HG02884 (cell line): Measurements from ENCODE around the gene TFDP1.
"Not testable (repeated sequence)": the region's sequence is repeated elsewhere in the genome, so short reads cannot be mapped to it uniquely, and the experiment has no call there.

Source experiments
- ATAC-seq: cut with Tn5 transposase; IDR thresholded peaks from one replicate; pipeline ENCODE4 v1.9.1; 2021; ENCODE audit warnings: mild to moderate bottlenecking, moderate library complexity; ENCODE audit not compliant: unreplicated experiment

The TFDP1 gene

GRCh38 chr13:113550453-113550852 lies 34.1 kb upstream of the TFDP1 start:
- no peak for ATAC-seq

DNA sequence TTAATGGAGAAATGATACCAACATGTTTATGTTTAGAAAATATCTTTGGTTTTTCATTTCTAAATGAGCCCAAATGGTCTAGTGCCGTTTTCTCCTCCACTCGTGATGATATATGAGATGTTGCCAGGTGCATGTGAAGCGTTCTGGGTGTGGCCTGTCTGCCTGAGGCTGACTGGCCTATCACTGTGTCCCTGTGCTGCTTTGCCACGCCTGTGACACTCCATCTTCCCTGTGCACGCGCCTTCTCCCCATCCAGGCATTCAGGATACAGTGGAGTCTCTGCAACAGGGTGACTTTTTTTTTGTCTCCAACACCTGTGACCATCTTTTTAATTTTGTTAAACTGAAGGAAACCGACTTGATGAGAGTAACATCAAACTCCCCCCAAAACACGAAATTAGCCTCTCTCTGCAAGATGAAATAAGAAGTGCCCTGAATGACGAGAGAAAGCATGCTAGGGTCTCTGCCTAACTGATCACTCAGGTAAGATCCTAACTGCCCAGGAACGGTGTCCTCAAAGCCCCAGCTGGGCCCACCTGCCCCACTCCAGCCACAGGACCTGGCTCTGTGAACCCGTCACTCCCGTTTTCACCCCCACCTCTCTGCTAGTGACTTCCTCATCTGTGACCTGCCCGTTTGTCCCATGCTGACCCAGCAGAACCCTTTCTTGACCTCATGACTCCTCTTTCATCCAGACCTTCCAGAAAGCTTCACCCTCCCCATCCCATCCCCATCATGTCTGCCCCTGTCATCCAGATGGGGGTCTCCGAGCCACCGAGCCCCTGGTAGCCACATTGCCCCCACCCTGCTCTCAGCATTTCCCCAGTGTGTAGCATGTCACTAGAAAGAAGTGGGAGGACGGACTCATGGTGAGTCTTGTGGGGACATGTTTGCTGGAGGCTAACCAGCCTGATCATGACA lies 33.2 kb upstream of the TFDP1 start:
- ATAC-seq, result no peak

- ATAC-seq, result no peak
These were observed 32.5 kb upstream of the TFDP1 start for GRCh38 chr13:113552079-113552478.

GRCh38 chr13:113552786-113553434 lies 31.6 kb upstream of the TFDP1 start:
- ATAC-seq, result no peak

GRCh38 chr13:113553511-113554332 lies 30.8 kb upstream of the TFDP1 start:
- no peak for ATAC-seq

- ATAC-seq, result no peak
These were observed 30.2 kb upstream of the TFDP1 start for GRCh38 chr13:113554333-113554700.

DNA sequence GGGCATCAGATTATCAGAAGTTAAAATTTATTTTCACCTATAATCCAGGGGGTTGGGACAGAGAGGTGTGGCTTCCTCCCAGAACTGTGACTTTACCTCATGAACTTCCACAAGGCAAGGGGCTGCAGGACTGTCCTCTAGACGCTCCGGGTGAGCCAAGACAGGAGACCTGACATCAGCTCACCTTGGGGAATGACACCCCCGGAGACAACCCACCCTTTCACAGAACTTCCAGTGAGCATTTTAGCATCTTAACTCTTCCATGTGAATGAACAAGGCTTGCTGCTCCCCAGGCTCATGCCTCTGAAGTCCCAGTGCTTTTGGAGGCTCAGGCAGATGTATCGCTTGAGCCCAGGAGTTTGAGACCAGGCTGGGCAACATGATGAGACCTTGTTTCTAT lies 29.4 kb upstream of the TFDP1 start:
- ATAC-seq, result no peak

DNA sequence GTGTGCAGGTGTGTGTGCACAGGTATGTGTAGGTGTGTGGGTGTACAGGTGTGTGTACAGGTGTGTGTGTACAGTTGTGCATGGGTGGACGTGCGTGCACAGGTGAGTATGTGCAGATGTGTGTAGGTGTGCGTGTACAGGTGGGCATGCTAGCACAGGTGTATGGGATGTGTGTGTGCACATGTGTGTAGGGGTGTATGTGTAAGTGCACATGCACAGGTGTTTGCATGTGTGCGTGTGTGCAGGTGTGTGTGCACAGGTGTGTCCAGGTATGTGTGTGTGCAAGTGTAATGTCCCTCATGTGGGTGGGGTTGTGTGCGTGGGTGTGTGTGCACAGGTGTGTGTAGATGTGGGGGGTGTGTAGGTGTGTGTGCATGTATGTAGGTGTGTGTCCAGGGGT lies 27.5 kb upstream of the TFDP1 start:
- no peak for ATAC-seq

- no peak for ATAC-seq
These were observed 26.1 kb upstream of the TFDP1 start for GRCh38 chr13:113558461-113558860.

- ATAC-seq, result no peak
These were observed 25.5 kb upstream of the TFDP1 start for GRCh38 chr13:113559061-113559460.

DNA sequence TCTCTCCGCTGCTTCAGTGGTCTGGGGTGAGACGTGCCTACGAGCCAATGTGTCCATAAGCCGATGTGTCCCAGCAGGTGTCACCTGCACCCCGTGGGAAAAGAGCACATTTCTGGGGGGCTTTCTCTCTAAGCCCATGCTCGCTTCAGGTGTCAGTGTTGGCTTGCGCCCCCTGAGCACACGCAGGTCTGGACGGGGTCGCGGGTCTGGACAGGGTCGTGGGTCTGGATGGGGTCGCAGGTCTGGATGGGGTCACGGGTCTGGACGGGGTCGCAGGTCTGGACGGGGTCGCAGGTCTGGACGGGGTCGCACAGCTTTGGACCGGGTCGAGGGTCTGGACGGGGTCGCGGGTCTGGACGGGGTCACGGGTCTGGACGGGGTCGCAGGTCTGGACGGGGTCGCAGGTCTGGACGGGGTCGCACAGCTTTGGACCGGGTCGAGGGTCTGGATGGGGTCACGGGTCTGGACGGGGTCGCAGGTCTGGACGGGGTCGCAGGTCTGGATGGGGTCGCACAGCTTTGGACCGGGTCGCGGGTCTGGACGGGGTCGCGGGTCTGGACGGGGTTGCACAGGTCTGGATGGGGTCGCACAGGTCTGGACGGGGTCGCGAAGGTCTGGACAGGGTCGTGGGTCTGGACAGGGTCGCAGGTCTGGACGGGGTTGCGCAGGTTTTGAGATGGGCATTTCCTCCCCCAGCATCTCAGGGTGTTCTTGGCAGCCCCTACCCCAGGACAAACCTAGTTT lies 24.5 kb upstream of the TFDP1 start:
- no peak for ATAC-seq

DNA sequence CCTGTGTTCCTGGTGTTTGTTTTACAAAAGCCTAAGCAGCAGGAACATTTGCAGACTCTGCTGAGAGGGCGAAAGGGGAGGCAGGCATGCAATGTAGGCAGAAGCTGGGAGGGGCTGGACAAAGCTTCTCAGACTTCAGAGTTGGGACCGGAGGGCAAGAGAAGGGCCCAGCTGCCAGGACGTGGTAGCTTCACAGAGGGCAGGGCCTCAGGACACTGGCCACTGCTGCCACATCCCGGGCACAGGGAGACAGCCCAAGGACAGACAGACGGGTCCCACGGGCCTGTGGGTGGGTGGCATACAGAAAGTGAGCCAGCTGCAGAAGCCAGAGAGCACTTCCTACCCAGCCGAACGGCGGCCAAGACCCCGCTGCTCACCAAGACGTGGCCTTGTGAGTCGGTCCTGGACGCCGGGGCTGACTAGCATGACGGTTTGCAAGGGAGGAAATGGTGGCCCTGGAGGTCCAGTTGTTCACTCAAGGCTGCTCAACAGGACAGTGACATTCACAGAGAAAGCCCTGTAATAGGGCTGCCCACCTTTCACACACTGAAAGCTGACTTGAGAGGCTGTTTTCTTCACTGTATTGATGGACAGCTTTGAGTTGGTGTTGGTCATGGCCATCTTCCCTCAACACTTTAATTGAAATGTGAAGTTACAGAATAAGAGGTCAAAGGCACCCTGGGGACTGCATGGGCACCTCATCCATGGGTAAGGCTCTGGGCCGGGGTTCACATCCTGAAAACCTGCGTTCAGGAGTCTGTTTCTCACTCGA lies 23.7 kb upstream of the TFDP1 start:
- ATAC-seq, result no peak

DNA sequence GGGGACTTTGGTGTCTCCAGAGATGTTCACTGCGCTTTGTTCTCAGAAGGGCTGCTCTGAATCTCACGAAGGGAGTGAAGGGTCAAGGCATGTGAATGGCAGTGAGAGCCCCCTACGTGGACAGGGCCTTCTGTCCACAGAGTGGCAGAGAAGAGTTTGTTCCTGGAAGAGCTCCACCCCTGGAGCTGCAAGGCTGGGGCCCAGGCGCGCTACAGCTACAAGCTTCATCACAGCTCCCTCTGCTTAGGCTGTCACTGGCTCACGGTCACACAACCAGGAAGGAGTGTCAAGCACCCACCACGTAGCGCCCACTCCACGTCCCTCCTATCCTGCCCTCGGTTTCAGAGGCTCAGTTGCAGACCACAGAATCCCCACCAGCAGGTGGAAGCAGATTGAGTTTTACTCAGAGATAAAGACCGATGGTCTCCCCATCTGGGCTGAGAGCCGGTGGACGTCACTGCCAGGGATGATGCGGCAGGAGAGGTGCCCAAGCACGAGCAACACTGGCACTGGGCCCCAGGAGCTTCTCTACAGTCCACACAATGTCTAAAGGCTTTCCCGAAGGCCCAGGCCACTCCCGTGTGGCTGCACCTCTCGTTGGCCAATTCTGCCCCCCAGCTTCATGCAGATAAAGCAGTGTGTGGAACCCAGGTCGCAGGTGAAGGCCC lies 23.0 kb upstream of the TFDP1 start:
- ATAC-seq, result no peak

- ATAC-seq, result no peak
These were observed 22.3 kb upstream of the TFDP1 start for GRCh38 chr13:113562085-113562749.

DNA sequence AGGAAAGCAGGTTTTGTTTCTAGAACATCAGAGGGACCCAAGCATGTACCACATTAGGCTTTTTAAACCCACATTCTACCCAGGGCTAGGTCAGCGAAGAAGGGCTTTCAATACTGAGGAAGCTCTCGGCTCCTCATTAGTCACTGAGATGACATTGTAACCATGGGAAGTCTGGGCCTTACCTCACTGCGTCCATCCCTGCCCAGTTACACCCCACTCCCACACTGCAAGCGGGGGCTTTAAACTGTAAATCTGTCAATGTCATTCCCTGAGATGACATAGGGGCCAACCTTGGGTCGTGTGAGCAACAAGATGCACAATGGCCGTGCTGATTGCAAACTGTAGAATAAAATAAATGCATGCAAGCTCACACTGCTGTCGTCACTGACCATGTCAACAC lies 21.7 kb upstream of the TFDP1 start:
- no peak for ATAC-seq

DNA sequence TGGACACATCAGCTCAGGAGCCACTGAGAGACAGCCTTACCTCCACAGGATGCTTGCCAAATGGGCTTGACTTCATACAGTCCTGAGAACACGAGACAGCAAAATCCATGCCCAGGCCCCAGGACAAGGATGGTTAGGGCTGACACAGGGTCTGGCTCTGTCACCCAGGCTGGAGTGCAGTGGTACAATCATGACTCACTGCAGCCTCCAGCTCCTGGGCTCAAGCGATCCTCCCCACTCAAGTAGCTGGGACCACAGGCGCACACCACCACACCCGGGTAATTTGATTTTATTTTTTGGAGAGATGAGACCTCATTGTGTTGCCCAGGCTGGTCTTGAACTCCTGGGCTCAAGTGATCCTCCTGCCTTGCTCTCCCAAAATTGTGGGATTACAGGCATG lies 21.0 kb upstream of the TFDP1 start:
- not testable (repeated sequence) for ATAC-seq

DNA sequence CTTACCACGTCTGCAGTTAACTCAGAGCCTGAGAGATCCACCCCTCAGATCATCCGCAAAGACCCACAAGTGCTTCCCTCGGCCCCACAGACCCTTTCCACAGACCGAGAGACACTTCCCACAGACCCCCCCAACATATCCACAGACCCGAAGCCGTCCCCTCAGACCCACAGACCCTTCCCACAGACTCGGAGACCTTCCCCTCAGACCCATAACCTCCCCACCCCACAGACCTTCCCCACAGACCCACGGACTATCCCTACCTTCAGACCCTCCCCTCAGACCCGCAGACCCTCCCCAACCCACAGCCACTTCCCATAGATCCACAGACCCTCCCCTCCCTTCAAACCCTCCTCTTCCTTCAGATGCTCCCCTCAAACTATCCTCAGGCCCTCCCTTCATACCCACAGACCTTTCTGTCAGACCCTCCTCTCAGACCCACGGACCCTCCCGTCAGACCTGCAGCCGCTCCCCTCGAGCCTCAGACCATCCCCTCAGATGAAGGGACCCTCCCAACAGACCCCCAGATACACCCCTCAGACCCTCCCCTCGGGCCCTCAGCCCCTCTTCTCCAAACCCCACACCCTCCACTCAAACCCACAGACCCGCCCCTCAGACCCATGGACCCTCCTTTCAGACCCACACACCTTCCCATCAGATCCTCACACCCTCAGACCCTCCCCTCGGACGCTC lies 20.1 kb upstream of the TFDP1 start:
- no peak for ATAC-seq

DNA sequence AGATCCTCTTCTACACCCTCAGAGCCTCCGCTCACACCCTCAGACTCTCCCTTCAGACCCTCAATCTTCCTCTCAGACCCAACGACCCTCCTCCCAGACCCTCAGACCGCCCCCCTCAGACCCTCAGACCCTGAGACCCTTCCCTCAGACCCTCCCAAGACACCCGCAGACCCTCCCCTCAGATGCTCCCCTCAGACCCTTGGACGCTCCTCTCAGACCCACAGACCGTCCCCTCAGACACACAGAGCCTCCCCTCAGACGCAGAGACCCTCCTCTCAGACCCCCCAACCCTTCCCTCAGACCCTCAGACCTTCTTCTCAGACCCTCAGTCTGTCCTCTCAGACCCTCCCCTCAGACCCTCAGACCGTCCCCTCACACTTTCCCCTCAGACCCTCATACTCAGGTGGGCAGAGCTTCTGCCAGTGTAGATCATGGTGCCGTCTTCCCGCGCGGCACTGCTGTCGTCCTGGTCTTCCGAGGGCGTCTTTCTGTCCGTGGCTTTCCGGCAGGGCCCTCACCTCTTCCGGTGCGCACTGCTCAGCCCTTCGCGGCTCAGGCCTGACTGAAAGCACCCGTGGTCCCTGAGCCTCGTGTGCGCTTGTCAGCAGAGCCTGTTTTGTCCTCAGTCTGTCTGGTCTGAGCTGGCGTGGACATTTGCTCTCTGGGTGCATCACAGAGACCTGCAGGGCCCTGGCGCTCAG lies 18.9 kb upstream of the TFDP1 start:
- no peak for ATAC-seq
